ENCODE results near the gene RBM17.
A peak's percentile ranks its signal among the peaks of the same experiment; 100 is the strongest.
"Not testable (repeated sequence)": the region's sequence is repeated elsewhere in the genome, so short reads cannot be mapped to it uniquely, and the experiment has no call there.

The RBM17 gene

GRCh38 chr10:6163364-6164270 lies 74.8 kb downstream of the RBM17 start:
- DNase-seq: peak; percentile 94

DNA sequence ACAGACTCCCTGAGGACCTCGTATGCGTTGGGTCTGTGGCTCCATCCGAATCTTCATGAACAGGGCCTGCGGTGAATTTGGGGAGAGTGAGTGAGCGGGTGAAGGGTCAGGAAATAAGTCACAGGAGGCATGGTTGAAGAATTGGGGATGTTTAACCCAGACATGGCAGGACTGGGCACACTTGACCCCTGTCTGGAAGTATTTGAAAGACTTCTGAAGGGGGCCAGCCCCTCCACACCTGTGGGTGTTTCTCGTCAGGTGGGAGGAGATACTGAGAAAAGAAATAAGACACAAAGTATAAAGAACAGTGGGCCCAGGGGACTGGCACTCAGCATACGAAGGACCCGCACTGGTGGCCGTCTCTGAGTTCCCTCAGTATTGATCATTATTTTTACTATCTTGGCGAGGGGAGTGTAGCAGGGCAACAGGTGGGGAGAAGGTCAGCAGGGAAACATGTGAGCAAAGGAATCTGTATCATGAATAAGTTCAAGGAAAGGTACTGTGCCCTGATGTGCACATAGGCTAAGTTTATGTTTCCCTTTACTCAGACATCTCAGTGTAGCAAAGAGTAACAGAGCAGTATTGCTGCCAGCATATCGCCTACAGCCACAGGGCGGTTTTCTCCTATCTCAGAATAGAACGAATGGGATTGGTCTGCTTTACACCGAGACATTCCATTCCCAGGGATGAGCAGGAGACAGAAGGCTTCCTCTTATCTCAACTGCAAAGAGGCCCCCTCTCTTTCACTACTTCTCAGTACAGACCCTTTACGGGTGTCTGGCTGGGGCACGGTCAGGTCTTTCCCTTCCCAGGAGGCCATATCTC lies 75.6 kb downstream of the RBM17 start:
- no peak for DNase-seq

DNA sequence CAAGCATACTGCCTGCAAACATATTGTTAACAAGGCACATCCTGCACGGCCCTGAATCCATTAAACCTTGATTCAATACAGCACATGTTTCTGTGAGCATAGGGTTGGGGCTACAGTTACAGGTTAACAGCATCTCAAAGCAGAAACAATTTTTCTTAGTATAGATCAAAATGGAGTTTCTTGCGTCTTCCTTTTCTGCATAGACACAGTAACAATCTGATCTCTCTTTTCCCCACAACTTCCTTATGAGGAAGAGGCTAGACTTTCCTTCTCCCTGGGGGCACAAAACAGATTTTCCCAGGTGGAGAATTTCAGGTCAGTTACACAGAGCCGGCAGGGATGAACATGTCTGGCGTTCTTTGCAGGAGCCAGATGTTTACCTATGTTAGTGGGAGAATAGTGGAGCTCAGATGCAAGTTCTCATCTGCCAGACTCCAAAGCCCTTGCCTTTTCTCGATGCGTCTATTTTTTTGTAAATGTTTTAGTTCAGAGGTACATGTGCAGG lies 76.4 kb downstream of the RBM17 start:
- DNase-seq: no peak

- DNase-seq: not testable (repeated sequence)
Observed at GRCh38 chr10:6165933-6166332, 77.1 kb downstream of the RBM17 start.

Data from stimulated activated CD8-positive, alpha-beta memory T cell treated with anti-CD3 and anti-CD28 coated beads, Interleukin-4, amount 100 ng/mL, for 48 hours (primary cell).